ENCODE data around the gene TDRD9. TPM values are rescaled to one million over a fixed set of nuclear protein-coding genes. Genes with fewer than 3 reads are reported as not detected.

Gene TDRD9
- total and polyA plus RNA-seq, 8 donors: 0.63 to 9.1 (median 2.2) TPM

GRCh38 chr14:104086661-104087461, 158.6 kb downstream of the TDRD9 start:
- Histone ChIP-seq H3K36me3 (no peaks in the 10 kb centered on the region), H3K27ac (no peak overlapping the region), H3K27me3 (peaks cover 5 to 66% of the 10 kb centered on the region in 2 donors), H3K4me1 (no peaks in the 10 kb centered on the region), H3K4me3 (no peak overlapping the region), H3K9me3 (no peaks in the 10 kb centered on the region)
- DNase-seq: no peak
- no peak for ATAC-seq
- TF ChIP-seq CTCF (IDR thresholded peaks at IDR 0.05): no peak
- intact Hi-C loops (cut with DNase I): no loop called here

GRCh38 chr14:104087505-104087904, 159.2 kb downstream of the TDRD9 start:
- Histone ChIP-seq H3K36me3 (no peaks in the 10 kb centered on the region), H3K9me3 (no peaks in the 10 kb centered on the region), H3K4me1 (no peaks in the 10 kb centered on the region), H3K27me3 (peaks cover 5 to 66% of the 10 kb centered on the region in 2 donors), H3K27ac (no peak overlapping the region), H3K4me3 (no peak overlapping the region)
- intact Hi-C loops (cut with DNase I): no loop called here
- DNase-seq (no peak), ATAC-seq (no peak)
- no peak for TF ChIP-seq CTCF (IDR thresholded peaks at IDR 0.05)

GRCh38 chr14:104087981-104088850, 160.0 kb downstream of the TDRD9 start:
- DNase-seq (no peak), ATAC-seq (no peak)
- Histone ChIP-seq H3K27ac (no peak overlapping the region), H3K4me3 (no peak overlapping the region), H3K4me1 (no peaks in the 10 kb centered on the region), H3K27me3 (peaks cover 5 to 66% of the 10 kb centered on the region in 2 donors), H3K36me3 (no peaks in the 10 kb centered on the region), H3K9me3 (no peaks in the 10 kb centered on the region)
- intact Hi-C loops (cut with DNase I): no loop called here
- TF ChIP-seq CTCF (IDR thresholded peaks at IDR 0.05): no peak

- H3K4me1 ChIP-seq: peaks cover 0 to 8% of the 10 kb centered on the region in 2 donors
- no peak overlapping the region for H3K27ac ChIP-seq
- DNase-seq: no peak
- no peak for TF ChIP-seq CTCF (IDR thresholded peaks at IDR 0.05)
- no peak for ATAC-seq
- intact Hi-C loops (cut with DNase I): no loop called here
- H3K27me3 ChIP-seq: peaks cover 5 to 57% of the 10 kb centered on the region in 2 donors
- no peaks in the 10 kb centered on the region for H3K36me3 ChIP-seq
- no peak overlapping the region for H3K4me3 ChIP-seq
- no peaks in the 10 kb centered on the region for H3K9me3 ChIP-seq
These were observed 162.0 kb downstream of the TDRD9 start for GRCh38 chr14:104090071-104090748.
